Smooth muscle cell (in vitro differentiated cells): ENCODE results near the gene FARP2. TPM values are rescaled to one million over a fixed set of nuclear protein-coding genes. Genes with fewer than 3 reads are reported as not detected.

ENCODE experiments used
- DNase-seq: peaks from one replicate; lab custom pipeline; 2025; ENCODE audit not compliant: unreplicated experiment; lab: John Stamatoyannopoulos, UW
- H2AFZ ChIP-seq: fragments of 200-600 bp; sonication (generic); 2 replicates; pipeline ENCODE4 v1.6.0; 2016; ENCODE audit warnings: antibody characterized with exemption, low read depth, mild to moderate bottlenecking
- H3F3A ChIP-seq: fragments of 200-600 bp; sonication (generic); 2 replicates; pipeline ENCODE4 v1.6.0; 2017; ENCODE audit warnings: antibody characterized with exemption, low read depth
- H3K27ac ChIP-seq: fragments of 200-600 bp; sonication (generic); 2 replicates; pipeline ENCODE4 v1.5.1; 2016; ENCODE audit warnings: low read depth, mild to moderate bottlenecking
- H3K27me3 ChIP-seq: fragments of 200-600 bp; sonication (generic); 2 replicates; pipeline ENCODE4 v1.6.1; 2016; ENCODE audit warnings: low read depth, mild to moderate bottlenecking
- H3K36me3 ChIP-seq: fragments of 200-600 bp; sonication (generic); 2 replicates; pipeline ENCODE4 v1.5.1; 2016; ENCODE audit warnings: low read depth
- H3K4me1 ChIP-seq: fragments of 200-600 bp; sonication (generic); 2 replicates; pipeline ENCODE4 v1.5.1; 2016; ENCODE audit warnings: low read depth
- H3K4me2 ChIP-seq: fragments of 200-600 bp; sonication (generic); 2 replicates; pipeline ENCODE4 v1.6.0; 2016; ENCODE audit warnings: mild to moderate bottlenecking
- H3K4me3 ChIP-seq: fragments of 200-600 bp; sonication (generic); 2 replicates; pipeline ENCODE4 v1.5.1; 2016; ENCODE audit warnings: mild to moderate bottlenecking
- H3K79me2 ChIP-seq: fragments of 200-600 bp; sonication (generic); 2 replicates; pipeline ENCODE4 v1.6.0; 2016; ENCODE audit warnings: low read depth, mild to moderate bottlenecking
- H3K9ac ChIP-seq: fragments of 200-600 bp; sonication (generic); 2 replicates; pipeline ENCODE4 v1.6.0; 2016; ENCODE audit warnings: low read depth
- H3K9me3 ChIP-seq: fragments of 200-600 bp; sonication (generic); replicated peaks from 2 replicates; pipeline ENCODE4 v1.5.1; 2016; ENCODE audit warnings: low read depth
- H4K20me1 ChIP-seq: fragments of 200-600 bp; sonication (generic); 2 replicates; pipeline ENCODE4 v1.6.0; 2016; ENCODE audit warnings: low read depth
- CTCF ChIP-seq: fragments of 200-600 bp; sonication (generic); IDR thresholded peaks from 2 replicates; pipeline ENCODE4 v1.5.1; 2017; ENCODE audit warnings: borderline replicate concordance, mild to moderate bottlenecking, antibody characterized with exemption; ENCODE audit not compliant: insufficient read depth, poor library complexity, severe bottlenecking
- WGBS: methylation state at CpG from one replicate; pipeline ENCODE4 v1.1.7; 2016; ENCODE audit warnings: low lambda C conversion rate; 5-methylcytosine and 5-hydroxymethylcytosine counted together
- polyA plus RNA-seq: library from polyadenylated mRNA; unstranded; fragments of >200 nt; fragmentation: Nextera tagmentation; extraction: Ambion mirVana; gene quantifications from 2 replicates; pipeline ENCODE4 v1.2.1, GENCODE V29; 2016
- total RNA-seq: library from RNA; depleted of rRNA; stranded (reverse); fragments of >200 nt; gene quantifications from 2 replicates; pipeline ENCODE4 v1.2.3, GENCODE V29; 2014

FARP2 gene
- total and polyA plus RNA-seq, 2 experiments from 2014 or later = 15.9 to 27.4 TPM

GRCh38 chr2:241509155-241509784 lies 153.2 kb downstream of the FARP2 start:
- TF ChIP-seq CTCF = no peak
- H3K27me3 ChIP-seq = no peaks in the 10 kb centered on the region
- peaks cover 41% of the 10 kb centered on the region for H3K79me2 ChIP-seq
- H3K9me3 ChIP-seq = no peaks in the 10 kb centered on the region
- H2AFZ ChIP-seq = peak overlapping the region; percentile 94
- peaks cover 23% of the 10 kb centered on the region for H3K4me1 ChIP-seq
- peak overlapping the region; percentile 72 for H3K27ac ChIP-seq
- no peaks in the 10 kb centered on the region for H3K36me3 ChIP-seq
- H4K20me1 ChIP-seq = peaks cover 37% of the 10 kb centered on the region
- H3K4me2 ChIP-seq = peak overlapping the region; percentile 95
- H3K4me3 ChIP-seq = peak overlapping the region; percentile 100
- peak overlapping the region; percentile 70 for H3K9ac ChIP-seq
- no peak for DNase-seq
- WGBS = 49% methylated on average over 24 of the region's 24 CpGs
- H3F3A ChIP-seq = no peaks in the 10 kb centered on the region

- peaks cover 17% of the 10 kb centered on the region for H4K20me1 ChIP-seq
- no peaks in the 10 kb centered on the region for H3K27me3 ChIP-seq
- TF ChIP-seq CTCF = no peak
- no peaks in the 10 kb centered on the region for H3K9me3 ChIP-seq
- no peak overlapping the region for H3K27ac ChIP-seq
- peaks cover 23% of the 10 kb centered on the region for H3K4me1 ChIP-seq
- no peaks in the 10 kb centered on the region for H3F3A ChIP-seq
- H2AFZ ChIP-seq = no peak overlapping the region
- H3K36me3 ChIP-seq = no peaks in the 10 kb centered on the region
- no peak for DNase-seq
- peaks cover 22% of the 10 kb centered on the region for H3K79me2 ChIP-seq
- WGBS = 98% methylated on average over 6 of the region's 6 CpGs
- H3K4me3 ChIP-seq = no peak overlapping the region
- no peak overlapping the region for H3K4me2 ChIP-seq
- no peak overlapping the region for H3K9ac ChIP-seq
These were observed 155.1 kb downstream of the FARP2 start for GRCh38 chr2:241511091-241511741.

GRCh38 chr2:241514553-241514952 lies 158.5 kb downstream of the FARP2 start:
- no peak for DNase-seq
- H3K9ac ChIP-seq = no peak overlapping the region
- no peaks in the 10 kb centered on the region for H4K20me1 ChIP-seq
- WGBS = 80% methylated on average over 5 of the region's 5 CpGs
- H3K4me2 ChIP-seq = no peak overlapping the region
- H3K27ac ChIP-seq = no peak overlapping the region
- H2AFZ ChIP-seq = no peak overlapping the region
- no peaks in the 10 kb centered on the region for H3K36me3 ChIP-seq
- no peak for TF ChIP-seq CTCF
- H3K4me3 ChIP-seq = no peak overlapping the region
- H3K27me3 ChIP-seq = no peaks in the 10 kb centered on the region
- no peaks in the 10 kb centered on the region for H3F3A ChIP-seq
- no peaks in the 10 kb centered on the region for H3K79me2 ChIP-seq
- no peaks in the 10 kb centered on the region for H3K9me3 ChIP-seq
- no peaks in the 10 kb centered on the region for H3K4me1 ChIP-seq
